ENCODE measurements around the gene TMEM163.
A peak's percentile ranks its signal among the peaks of the same experiment; 100 is the strongest.

TMEM163 gene

DNA sequence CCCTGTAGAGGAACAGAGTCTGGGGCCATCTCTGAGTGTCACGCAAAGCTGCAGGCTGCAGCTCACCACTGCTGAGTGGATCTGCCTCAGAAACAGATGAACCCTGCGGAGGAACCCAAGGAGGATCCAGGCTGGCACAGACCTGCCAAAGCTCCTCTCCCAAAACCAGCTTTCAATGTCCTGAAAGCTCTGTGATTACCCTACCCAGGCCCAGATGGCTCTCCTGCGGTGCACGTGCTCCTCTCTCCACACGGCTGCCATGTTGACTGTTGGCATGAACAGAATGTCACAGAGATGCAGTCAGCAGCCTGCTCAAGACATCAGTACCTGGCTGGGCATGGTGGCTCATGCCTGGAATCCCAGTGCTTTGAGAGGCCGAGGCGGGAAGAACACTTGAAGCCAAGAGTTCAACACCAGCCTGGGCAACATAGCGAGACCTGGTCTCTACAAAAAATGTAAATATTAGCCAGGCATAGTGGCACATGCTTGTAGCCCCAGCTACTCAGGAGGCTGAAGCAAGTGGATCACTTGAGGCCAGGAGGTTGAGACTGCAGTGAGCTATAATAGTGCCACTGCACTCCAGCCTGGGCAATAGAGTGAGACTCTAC is 248.1 kb downstream of the TMEM163 start:
- DNase-seq = no peak

GRCh38 chr2:134469516-134470115 is 249.2 kb downstream of the TMEM163 start:
- no peak for DNase-seq

DNA sequence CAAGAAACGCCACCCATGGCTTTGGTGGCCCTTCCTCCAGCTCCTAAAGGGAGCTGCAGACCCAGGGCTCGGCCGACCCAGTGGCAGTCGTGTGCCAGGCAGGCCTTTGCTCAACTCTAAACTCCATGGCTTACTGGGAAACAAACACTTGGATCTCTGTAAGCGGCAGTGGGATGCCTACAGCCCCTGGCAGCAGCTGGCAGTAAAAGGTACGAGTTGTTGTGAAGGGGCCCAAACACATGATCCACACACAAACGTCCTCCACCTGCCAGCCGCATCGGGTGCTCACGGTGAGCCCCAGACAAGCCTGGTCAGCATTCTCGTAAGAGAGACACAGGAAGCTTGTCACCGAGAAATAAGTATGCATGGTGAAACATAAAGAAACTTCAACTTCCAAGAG is 250.0 kb downstream of the TMEM163 start:
- DNase-seq = no peak

DNA sequence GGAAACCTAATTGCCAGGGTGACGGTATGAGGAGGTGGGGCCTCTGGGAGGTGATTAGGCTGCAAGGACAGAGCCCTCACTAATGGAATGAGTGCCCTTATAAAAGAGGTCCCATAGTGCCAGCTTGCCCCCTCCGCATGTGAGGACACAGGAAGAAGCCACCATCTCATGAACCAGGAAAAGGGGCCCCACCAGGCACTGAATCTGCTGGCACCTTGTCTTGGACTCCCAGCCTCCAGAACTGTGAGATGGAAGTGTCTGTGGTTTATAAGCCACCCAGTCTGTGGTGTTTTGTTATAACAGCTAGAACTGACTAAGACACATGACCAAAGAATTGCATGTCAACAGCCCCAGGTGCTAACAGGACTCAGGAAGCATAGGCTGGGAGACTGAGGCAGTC is 250.6 kb downstream of the TMEM163 start:
- DNase-seq = no peak

DNA sequence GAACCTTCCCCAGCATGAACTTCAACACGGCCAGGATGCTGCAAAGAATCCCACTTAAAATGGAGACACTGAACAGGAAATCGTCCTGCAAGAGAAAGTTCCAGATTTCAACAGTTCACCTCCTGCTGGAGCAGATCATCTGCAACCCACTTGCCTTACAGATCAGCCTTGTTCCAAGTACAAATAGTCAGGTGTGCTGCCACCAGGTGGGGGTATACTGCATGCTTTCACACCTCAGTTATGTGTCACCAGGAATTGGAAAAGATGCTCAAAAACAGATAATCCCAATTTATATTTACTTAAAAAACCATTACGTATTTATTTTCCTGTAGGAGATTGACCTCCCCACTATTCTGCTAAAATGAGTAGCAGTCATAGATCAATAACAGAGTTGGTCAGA is 252.7 kb downstream of the TMEM163 start:
- peak; percentile 28 for DNase-seq

DNA sequence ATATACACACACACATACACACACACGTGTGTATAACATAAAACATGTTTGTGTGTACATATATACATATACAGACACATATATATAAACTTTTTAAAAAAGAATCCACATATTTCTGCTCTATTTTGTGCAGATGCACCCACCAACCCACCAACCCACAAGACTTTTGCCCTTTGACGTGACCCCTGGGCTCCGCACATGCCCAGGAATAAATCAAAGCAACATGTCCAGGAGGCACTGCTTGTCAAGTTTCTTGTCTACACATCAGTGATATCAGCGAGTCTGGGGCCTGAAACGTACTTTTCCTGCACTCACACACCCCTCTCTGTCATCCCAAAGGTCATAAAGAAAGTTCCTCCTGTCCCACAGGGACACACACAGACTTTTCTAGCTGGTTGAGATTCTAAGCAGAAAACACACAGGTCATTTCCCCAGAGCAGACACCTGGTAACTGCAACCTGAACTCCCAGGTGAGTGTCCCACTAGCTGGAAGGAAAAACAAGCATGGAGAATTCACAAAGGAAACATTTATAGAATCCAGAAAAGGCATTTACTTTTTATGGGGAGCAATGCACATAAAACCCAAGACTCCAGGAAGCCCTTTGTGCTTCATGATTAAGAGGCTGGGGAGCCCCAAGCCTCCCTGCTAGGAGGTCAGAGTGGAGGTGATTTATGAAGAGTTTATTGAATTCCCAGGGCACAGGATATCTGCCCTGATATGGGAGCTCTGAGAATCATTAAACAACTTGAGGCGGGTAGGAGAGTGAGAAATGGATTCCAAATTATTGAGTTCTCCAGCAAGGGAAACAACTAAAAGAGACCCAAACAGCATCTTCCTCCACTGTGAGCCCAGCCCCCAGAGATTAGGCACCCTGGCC is 253.3 kb downstream of the TMEM163 start:
- DNase-seq = no peak

- DNase-seq = no peak
Observed at GRCh38 chr2:134463699-134464022, 255.1 kb downstream of the TMEM163 start.

DNA sequence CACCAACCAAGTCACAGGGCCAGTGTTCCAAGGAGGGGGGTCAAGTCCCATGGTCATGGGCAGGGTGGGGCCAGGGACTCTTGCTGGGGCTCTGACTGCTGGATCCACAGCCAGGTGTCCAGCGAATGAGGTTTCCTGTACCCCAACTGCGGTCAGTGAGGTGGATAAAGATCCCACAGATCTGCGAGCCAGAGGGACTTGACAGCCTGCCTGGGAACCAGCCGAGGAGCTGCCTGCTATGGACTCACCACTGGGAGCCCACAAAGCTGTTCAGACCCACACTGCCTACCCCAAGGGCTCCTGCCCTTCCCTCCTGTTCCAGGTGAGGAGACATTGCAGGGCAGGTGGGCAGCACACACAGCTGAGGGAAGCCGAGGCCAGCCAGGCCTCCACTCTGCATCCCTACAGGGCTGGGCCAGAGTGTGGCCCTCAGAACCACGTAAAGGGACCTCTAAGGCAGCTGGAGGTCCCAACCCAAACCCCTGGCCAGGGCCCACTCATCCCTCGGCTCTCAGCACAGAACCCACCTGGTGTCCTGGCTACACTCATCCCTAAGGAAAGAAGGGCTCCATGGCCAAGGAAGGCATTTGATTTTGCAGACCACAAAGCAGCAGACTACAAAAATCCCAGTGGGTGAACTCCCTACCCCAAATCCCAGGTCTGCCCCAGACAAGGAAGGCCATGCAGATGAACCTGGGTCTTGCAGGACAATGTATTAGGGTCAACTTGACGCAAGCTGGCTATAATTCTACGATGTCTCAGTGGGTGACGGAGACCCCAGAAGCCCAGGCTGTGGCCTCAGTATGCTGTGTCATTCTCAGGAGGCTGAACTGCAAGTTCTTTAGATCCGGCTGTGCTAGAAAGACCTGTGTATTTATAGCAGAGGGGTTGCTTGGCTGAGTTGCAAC is 255.8 kb downstream of the TMEM163 start:
- DNase-seq = no peak

GRCh38 chr2:134462275-134462674 is 256.5 kb downstream of the TMEM163 start:
- DNase-seq = no peak

DNA sequence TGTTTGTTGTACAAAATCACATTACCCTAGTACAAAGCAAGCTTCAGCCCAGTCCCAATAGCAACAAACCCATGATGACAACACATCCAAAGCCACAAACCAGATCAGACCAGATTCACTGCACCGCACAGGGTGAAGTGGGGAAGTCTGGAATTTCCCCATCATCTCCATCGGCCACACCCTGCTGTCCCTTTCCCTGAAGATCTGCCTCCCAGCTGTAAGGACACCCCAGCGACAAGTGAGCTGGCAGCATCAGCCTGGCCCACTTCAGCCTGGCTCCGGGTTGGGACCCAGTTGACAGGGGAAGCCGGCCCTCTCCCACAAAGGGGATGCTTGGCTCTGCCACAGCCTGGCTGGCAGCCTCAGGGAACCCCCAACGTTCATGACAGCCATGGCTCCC is 257.3 kb downstream of the TMEM163 start:
- DNase-seq = no peak

GRCh38 chr2:134460583-134460998 is 258.2 kb downstream of the TMEM163 start:
- DNase-seq = peak; percentile 45

DNA sequence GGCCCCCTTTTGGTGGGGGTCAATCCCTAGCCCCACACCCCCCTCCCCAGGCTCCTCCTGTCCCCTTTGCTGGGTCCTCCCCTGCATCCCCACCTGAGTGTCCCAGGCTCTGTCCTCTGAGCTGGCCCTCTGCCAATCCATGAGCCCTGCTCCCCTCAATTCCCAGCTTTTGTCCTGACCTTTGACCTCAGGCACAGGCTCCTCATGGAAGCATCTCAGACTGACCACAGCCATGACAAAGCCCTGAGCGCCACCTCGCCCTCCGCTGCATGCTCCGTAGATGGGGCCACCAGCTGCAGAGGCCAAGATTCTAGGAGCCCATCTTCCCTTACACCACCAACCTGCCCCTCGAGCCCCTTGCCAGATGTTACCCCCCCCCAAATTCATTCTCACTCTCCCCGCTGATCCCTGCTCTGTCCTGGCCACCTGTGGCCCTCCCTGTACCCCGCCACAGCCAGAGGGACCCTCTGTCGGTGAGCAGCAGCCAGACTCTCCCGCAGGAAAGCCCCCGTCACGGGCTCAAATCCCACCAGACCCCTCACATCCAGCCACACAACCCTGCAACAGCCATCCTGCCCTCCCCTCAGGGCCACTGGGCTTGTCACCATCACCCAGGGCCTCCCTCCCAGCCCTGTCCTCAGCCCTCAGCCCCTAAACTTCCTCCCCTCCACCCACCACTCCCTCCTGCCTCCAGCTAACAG is 258.9 kb downstream of the TMEM163 start:
- no peak for DNase-seq

DNA sequence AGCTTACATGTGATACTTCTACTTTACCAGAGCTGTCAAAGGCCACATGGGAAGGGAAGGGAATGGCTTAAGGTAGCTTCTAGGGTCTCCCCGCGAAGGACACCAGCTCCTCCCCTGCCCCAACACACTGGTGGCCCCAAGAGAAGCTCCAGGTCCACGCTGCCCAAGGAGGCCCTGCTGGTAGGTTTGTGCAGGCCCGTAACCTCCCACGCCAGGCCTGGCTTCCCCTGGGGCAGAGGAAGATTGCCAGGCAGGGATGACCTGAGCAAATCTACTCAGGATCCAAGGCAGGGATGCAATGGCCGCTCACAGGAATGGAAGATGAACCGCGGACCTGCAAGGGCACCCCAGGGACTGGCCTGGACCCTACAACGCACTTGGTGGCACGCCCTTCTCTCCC is 259.9 kb downstream of the TMEM163 start:
- DNase-seq = no peak

DNA sequence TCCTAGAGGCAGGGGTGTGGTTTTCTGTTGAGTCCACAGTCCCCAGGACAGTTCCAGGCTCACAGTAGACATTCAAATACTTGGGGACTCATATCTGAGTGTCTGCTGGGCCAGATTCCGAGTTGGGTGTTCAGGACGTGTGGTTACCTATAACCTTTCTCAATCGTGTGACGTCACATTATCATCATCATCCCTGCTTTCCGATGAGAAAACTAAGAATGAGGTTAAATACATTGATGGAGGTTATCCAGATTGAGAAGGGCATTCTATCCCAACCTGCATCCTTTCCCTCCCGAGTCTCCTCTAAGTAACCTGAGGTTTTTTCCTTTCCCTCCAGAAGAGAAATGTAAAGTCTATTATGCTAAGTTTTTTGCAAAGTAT is 260.3 kb downstream of the TMEM163 start:
- no peak for DNase-seq

DNA sequence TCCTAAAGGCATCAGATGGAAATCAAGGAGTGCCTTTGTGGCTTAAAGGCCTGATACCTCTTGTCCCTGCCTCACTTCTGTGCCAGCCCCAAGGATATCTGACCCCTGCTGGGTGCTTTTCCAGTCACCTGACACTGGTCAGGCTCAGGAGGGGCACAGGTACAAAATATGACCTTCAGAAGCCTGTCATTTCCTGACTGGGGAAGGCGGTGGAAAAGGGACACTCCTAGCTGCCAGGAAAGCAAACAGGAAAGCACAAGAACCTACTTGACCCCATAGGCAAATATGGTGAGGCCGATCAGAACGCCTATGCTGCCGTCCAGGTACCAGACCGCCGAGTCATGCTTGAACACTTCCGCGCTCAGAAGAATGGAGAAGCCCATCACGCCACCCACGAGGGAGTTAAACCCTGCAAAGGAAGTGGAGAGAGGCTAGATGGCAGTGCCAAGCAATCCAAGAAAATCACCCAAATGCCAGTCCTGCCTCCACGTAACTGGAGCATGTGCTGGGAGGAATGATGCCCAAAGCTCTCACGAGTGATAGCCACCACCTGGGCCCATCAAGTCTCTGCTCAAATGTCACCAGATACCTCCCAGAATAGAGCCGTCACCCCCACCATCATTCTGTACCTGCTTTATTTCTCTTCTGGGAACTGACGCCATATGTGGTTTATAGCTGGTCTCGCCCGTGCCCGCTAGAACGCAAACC is 260.9 kb downstream of the TMEM163 start:
- peak; percentile 68 for DNase-seq

DNA sequence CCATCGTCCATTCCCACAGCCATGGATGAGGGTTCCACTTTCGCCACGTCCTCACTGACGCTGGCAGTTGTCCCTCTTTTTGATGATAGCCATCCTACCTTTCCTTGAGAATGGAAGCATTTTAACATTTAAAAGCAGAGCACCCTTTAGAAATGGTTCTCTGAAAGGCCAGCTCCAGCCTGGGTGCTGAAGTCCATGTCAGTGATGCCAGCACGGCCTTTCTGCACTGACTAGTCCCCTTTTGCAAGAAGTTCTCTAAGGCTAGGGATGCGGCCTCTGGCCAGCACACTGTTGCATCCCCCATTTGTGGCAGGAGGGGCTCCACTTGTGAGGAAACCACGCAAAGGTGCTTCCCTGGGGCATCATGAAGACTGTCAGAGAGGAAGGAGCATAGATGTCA is 261.4 kb downstream of the TMEM163 start:
- no peak for DNase-seq

DNA sequence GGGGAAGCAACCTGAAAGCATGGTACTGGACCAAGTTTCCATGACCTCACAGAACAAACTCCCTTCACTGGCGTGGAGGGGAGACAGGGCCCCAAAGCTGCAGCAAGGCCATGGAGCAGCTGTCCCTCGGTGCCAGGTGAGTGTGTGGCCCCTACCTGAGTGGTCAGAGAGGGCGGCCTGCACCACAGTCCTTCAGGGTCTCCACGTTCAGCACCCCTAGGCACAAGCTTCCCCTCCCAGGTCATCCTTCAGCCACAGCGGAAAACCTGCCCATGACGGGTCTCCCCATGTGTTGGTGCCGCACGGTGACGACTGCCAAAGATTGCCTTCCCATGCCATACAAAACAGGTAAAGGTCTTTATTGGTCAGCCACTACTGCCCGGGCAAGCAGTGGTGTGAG is 263.4 kb downstream of the TMEM163 start:
- no peak for DNase-seq

DNA sequence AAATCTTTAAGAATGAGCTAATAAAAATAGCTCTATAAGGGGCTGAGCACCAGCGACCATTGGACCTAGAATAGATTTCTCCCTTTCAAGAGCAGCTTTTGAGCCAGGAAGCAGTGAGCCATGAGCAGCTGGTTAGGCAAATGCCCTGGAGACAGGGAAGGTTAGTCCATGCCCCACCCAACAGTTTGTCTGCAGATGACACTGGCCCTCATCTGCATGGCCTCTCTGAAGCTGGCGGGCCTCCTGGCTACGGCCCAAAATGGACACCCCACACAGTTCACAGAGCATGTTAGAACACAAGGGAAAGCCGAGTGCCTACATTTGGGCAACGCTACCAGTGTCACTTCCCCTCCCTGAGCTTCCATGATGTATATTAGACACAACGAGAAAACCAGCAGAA is 263.9 kb downstream of the TMEM163 start:
- DNase-seq = no peak

GRCh38 chr2:134454426-134454825 is 264.4 kb downstream of the TMEM163 start:
- DNase-seq = no peak

DNA sequence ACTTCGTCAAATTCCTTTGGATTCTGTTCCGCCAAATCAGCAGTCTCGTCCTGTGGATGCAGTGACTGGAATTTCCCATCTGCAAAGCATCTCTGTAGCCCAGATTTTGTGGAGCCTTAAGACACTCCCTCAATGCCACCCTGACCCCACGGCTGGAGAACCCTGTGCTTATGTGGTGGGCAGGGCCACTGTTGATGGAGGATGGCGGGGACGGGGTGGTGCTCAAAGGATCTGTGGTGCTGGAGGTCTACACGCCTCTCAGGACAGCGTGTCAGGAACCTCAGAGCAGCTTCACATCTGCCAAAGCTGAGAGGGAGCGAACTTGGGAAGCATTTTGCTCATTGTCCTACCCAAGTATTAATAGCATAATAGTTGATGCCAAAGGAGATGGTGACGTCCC is 264.8 kb downstream of the TMEM163 start:
- DNase-seq = no peak

DNA sequence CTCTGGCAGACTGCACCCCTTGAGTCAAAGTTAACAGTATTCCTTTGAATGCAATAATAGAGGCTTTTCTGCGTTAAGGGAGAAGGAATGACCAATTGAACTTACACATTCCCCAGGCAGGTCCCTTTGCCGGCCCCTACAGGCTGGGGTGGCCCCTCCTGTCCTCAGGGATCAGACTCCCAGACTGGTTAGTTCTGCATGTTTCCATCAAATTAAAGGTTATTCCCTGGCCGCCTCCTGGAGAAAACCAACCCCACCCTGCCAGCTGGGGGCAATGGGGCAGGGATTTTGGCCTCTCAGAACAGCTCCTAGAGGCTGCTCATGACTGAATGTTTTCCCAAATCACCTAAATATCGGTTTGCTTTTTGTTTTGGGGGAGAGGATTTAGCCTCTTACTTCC is 265.3 kb downstream of the TMEM163 start:
- no peak for DNase-seq
